Measurements from ENCODE around the gene UTS2B. TPM values are rescaled to one million over a fixed set of nuclear protein-coding genes. Genes with fewer than 3 reads are reported as not detected.

The UTS2B gene
- total RNA-seq, 1 experiment from 2014 or later: not detected

GRCh38 chr3:191260431-191261303, 69.7 kb downstream of the UTS2B start:
- Histone ChIP-seq H3K27ac (ENCODE audit: low read length) (no peak overlapping the region), H3K9ac (ENCODE audit: low read length) (no peak overlapping the region), H3K9me2 (replicated peaks; ENCODE audit: insufficient read depth, low read length) (no peaks in the 10 kb centered on the region), H3K4me2 (ENCODE audit: low read depth, low read length, poor library complexity, severe bottlenecking) (no peak overlapping the region), H3K4me3 (ENCODE audit: low read length) (no peak overlapping the region), H3K9me3 (ENCODE audit: low read length) (peaks cover 23% of the 10 kb centered on the region), H2AFZ (ENCODE audit: low read length) (no peak overlapping the region), H3K79me2 (ENCODE audit: low read length) (no peaks in the 10 kb centered on the region), H4K20me1 (ENCODE audit: insufficient read depth, low read depth, low read length) (no peaks in the 10 kb centered on the region), H3K36me3 (ENCODE audit: insufficient read depth, low read length) (no peaks in the 10 kb centered on the region), H3K27me3 (ENCODE audit: low read length) (no peaks in the 10 kb centered on the region), H3K4me1 (ENCODE audit: low read length) (no peaks in the 10 kb centered on the region)
- no peak for DNase-seq

- Histone ChIP-seq H3K36me3 (ENCODE audit: insufficient read depth, low read length) (no peaks in the 10 kb centered on the region), H3K4me1 (ENCODE audit: low read length) (no peaks in the 10 kb centered on the region), H3K27ac (ENCODE audit: low read length) (no peak overlapping the region), H3K9ac (ENCODE audit: low read length) (no peak overlapping the region), H3K27me3 (ENCODE audit: low read length) (no peaks in the 10 kb centered on the region), H3K4me2 (ENCODE audit: low read depth, low read length, poor library complexity, severe bottlenecking) (no peak overlapping the region), H2AFZ (ENCODE audit: low read length) (no peak overlapping the region), H3K4me3 (ENCODE audit: low read length) (no peak overlapping the region), H3K79me2 (ENCODE audit: low read length) (no peaks in the 10 kb centered on the region), H3K9me3 (ENCODE audit: low read length) (peaks cover 23% of the 10 kb centered on the region), H4K20me1 (ENCODE audit: insufficient read depth, low read depth, low read length) (no peaks in the 10 kb centered on the region), H3K9me2 (replicated peaks; ENCODE audit: insufficient read depth, low read length) (no peaks in the 10 kb centered on the region)
- no peak for DNase-seq
These were observed 70.8 kb downstream of the UTS2B start for GRCh38 chr3:191259486-191259885.

GRCh38 chr3:191257286-191257685, 73.0 kb downstream of the UTS2B start:
- H3K4me1 ChIP-seq (ENCODE audit: low read length): no peaks in the 10 kb centered on the region
- H2AFZ ChIP-seq (ENCODE audit: low read length): no peak overlapping the region
- no peak overlapping the region for H3K27ac ChIP-seq (ENCODE audit: low read length)
- no peaks in the 10 kb centered on the region for H3K9me2 ChIP-seq (replicated peaks; ENCODE audit: insufficient read depth, low read length)
- H3K9me3 ChIP-seq (ENCODE audit: low read length): peaks cover 13% of the 10 kb centered on the region
- no peak overlapping the region for H3K4me3 ChIP-seq (ENCODE audit: low read length)
- no peaks in the 10 kb centered on the region for H3K79me2 ChIP-seq (ENCODE audit: low read length)
- H3K27me3 ChIP-seq (ENCODE audit: low read length): no peaks in the 10 kb centered on the region
- H3K4me2 ChIP-seq (ENCODE audit: low read depth, low read length, poor library complexity, severe bottlenecking): no peak overlapping the region
- DNase-seq: no peak
- H3K36me3 ChIP-seq (ENCODE audit: insufficient read depth, low read length): no peaks in the 10 kb centered on the region
- H3K9ac ChIP-seq (ENCODE audit: low read length): no peak overlapping the region
- H4K20me1 ChIP-seq (ENCODE audit: insufficient read depth, low read depth, low read length): no peaks in the 10 kb centered on the region

- no peaks in the 10 kb centered on the region for H3K27me3 ChIP-seq (ENCODE audit: low read length)
- H3K27ac ChIP-seq (ENCODE audit: low read length): no peak overlapping the region
- no peaks in the 10 kb centered on the region for H3K4me1 ChIP-seq (ENCODE audit: low read length)
- DNase-seq: no peak
- no peaks in the 10 kb centered on the region for H3K36me3 ChIP-seq (ENCODE audit: insufficient read depth, low read length)
- H3K4me3 ChIP-seq (ENCODE audit: low read length): no peak overlapping the region
- no peak overlapping the region for H3K9ac ChIP-seq (ENCODE audit: low read length)
- no peaks in the 10 kb centered on the region for H3K79me2 ChIP-seq (ENCODE audit: low read length)
- peaks cover 11% of the 10 kb centered on the region for H3K9me3 ChIP-seq (ENCODE audit: low read length)
- H3K4me2 ChIP-seq (ENCODE audit: low read depth, low read length, poor library complexity, severe bottlenecking): no peak overlapping the region
- no peak overlapping the region for H2AFZ ChIP-seq (ENCODE audit: low read length)
- H3K9me2 ChIP-seq (replicated peaks; ENCODE audit: insufficient read depth, low read length): no peaks in the 10 kb centered on the region
- H4K20me1 ChIP-seq (ENCODE audit: insufficient read depth, low read depth, low read length): no peaks in the 10 kb centered on the region
These were observed 73.9 kb downstream of the UTS2B start for GRCh38 chr3:191256405-191256804.

- Histone ChIP-seq H3K9ac (ENCODE audit: low read length) (no peak overlapping the region), H3K4me1 (ENCODE audit: low read length) (no peaks in the 10 kb centered on the region), H3K4me3 (ENCODE audit: low read length) (no peak overlapping the region), H3K27me3 (ENCODE audit: low read length) (no peaks in the 10 kb centered on the region), H3K79me2 (ENCODE audit: low read length) (no peaks in the 10 kb centered on the region), H3K9me2 (replicated peaks; ENCODE audit: insufficient read depth, low read length) (no peaks in the 10 kb centered on the region), H3K27ac (ENCODE audit: low read length) (no peak overlapping the region), H3K9me3 (ENCODE audit: low read length) (peaks cover 6% of the 10 kb centered on the region), H4K20me1 (ENCODE audit: insufficient read depth, low read depth, low read length) (no peaks in the 10 kb centered on the region), H2AFZ (ENCODE audit: low read length) (no peak overlapping the region), H3K36me3 (ENCODE audit: insufficient read depth, low read length) (no peaks in the 10 kb centered on the region), H3K4me2 (ENCODE audit: low read depth, low read length, poor library complexity, severe bottlenecking) (no peak overlapping the region)
- DNase-seq: no peak
These were observed 75.2 kb downstream of the UTS2B start for GRCh38 chr3:191255156-191255555.

GRCh38 chr3:191254098-191254873, 76.0 kb downstream of the UTS2B start:
- Histone ChIP-seq H3K9me3 (ENCODE audit: low read length) (peaks cover 6% of the 10 kb centered on the region), H2AFZ (ENCODE audit: low read length) (no peak overlapping the region), H3K36me3 (ENCODE audit: insufficient read depth, low read length) (no peaks in the 10 kb centered on the region), H3K79me2 (ENCODE audit: low read length) (no peaks in the 10 kb centered on the region), H3K4me3 (ENCODE audit: low read length) (no peak overlapping the region), H3K4me2 (ENCODE audit: low read depth, low read length, poor library complexity, severe bottlenecking) (no peak overlapping the region), H3K4me1 (ENCODE audit: low read length) (no peaks in the 10 kb centered on the region), H3K9ac (ENCODE audit: low read length) (no peak overlapping the region), H3K27me3 (ENCODE audit: low read length) (no peaks in the 10 kb centered on the region), H3K9me2 (replicated peaks; ENCODE audit: insufficient read depth, low read length) (no peaks in the 10 kb centered on the region), H4K20me1 (ENCODE audit: insufficient read depth, low read depth, low read length) (no peaks in the 10 kb centered on the region), H3K27ac (ENCODE audit: low read length) (no peak overlapping the region)
- DNase-seq: no peak

- H2AFZ ChIP-seq (ENCODE audit: low read length): no peak overlapping the region
- no peaks in the 10 kb centered on the region for H3K36me3 ChIP-seq (ENCODE audit: insufficient read depth, low read length)
- no peaks in the 10 kb centered on the region for H3K27me3 ChIP-seq (ENCODE audit: low read length)
- H3K4me3 ChIP-seq (ENCODE audit: low read length): no peak overlapping the region
- H3K4me1 ChIP-seq (ENCODE audit: low read length): no peaks in the 10 kb centered on the region
- H3K9me3 ChIP-seq (ENCODE audit: low read length): peaks cover 6% of the 10 kb centered on the region
- H3K4me2 ChIP-seq (ENCODE audit: low read depth, low read length, poor library complexity, severe bottlenecking): no peak overlapping the region
- H3K27ac ChIP-seq (ENCODE audit: low read length): no peak overlapping the region
- no peaks in the 10 kb centered on the region for H4K20me1 ChIP-seq (ENCODE audit: insufficient read depth, low read depth, low read length)
- no peak overlapping the region for H3K9ac ChIP-seq (ENCODE audit: low read length)
- H3K79me2 ChIP-seq (ENCODE audit: low read length): no peaks in the 10 kb centered on the region
- DNase-seq: no peak
- no peaks in the 10 kb centered on the region for H3K9me2 ChIP-seq (replicated peaks; ENCODE audit: insufficient read depth, low read length)
These were observed 77.1 kb downstream of the UTS2B start for GRCh38 chr3:191253089-191253799.

GRCh38 chr3:191246630-191247029, 83.7 kb downstream of the UTS2B start:
- no peak for DNase-seq
- H4K20me1 ChIP-seq (ENCODE audit: insufficient read depth, low read depth, low read length): no peaks in the 10 kb centered on the region
- H3K9me3 ChIP-seq (ENCODE audit: low read length): no peaks in the 10 kb centered on the region; the same call in 1 of the 2 replicates
- no peaks in the 10 kb centered on the region for H3K27me3 ChIP-seq (ENCODE audit: low read length)
- no peak overlapping the region for H3K4me3 ChIP-seq (ENCODE audit: low read length)
- H3K79me2 ChIP-seq (ENCODE audit: low read length): no peaks in the 10 kb centered on the region
- no peaks in the 10 kb centered on the region for H3K9me2 ChIP-seq (replicated peaks; ENCODE audit: insufficient read depth, low read length)
- H3K4me2 ChIP-seq (ENCODE audit: low read depth, low read length, poor library complexity, severe bottlenecking): no peak overlapping the region
- no peak overlapping the region for H3K9ac ChIP-seq (ENCODE audit: low read length)
- H2AFZ ChIP-seq (ENCODE audit: low read length): no peak overlapping the region
- no peaks in the 10 kb centered on the region for H3K4me1 ChIP-seq (ENCODE audit: low read length)
- no peak overlapping the region for H3K27ac ChIP-seq (ENCODE audit: low read length)
- H3K36me3 ChIP-seq (ENCODE audit: insufficient read depth, low read length): no peaks in the 10 kb centered on the region
